GM12878 (cell line): Measurements from ENCODE around the gene RGSL1. TPM values are rescaled to one million over a fixed set of nuclear protein-coding genes. Genes with fewer than 3 reads are reported as not detected.

ENCODE experiments used
- ATAC-seq: fragments of 200-7000 bp; cut with Tn5 transposase; 3 replicates; pipeline ENCODE4 v1.9.1; 2020; ENCODE audit warnings: mild to moderate bottlenecking, moderate library complexity
- BruUV-seq: library from RNA; stranded (reverse); fragments of 400-500 nt; replicated peaks from 2 replicates; lab custom pipeline; 2021; lab: Mats Ljungman, UMichigan
- CTCF ChIA-PET: fragments of 300-600 bp; sonication (Branson Sonifier 250); formaldehyde crosslinking; extraction: SDS; loops from one replicate; lab custom pipeline; 2021; ENCODE audit warnings: inconsistent platforms; lab: Yijun Ruan, JAX
- POLR2A ChIA-PET: fragments of 350-600 bp; formaldehyde crosslinking; extraction: SDS; loops from one replicate; lab custom pipeline; 2021; ENCODE audit warnings: inconsistent platforms; lab: Charles Lee
- RAD21 ChIA-PET: fragments of 300-600 bp; sonication (Branson Sonifier 250); formaldehyde crosslinking; loops from one replicate; lab custom pipeline; 2023; ENCODE audit warnings: antibody characterized with exemption; ENCODE audit not compliant: unreplicated experiment; lab: Charles Lee
- SMC1A ChIA-PET: fragments of 300-600 bp; sonication (Branson Sonifier 250); formaldehyde crosslinking; loops from one replicate; lab custom pipeline; 2023; ENCODE audit not compliant: unreplicated experiment, uncharacterized antibody; lab: Charles Lee
- DNase-seq: peaks from one replicate; pipeline ENCODE4 v3.0.0-alpha.2; 2011; ENCODE audit warnings: low read depth, low spot score
- FAIRE-seq: peaks from 3 replicates; lab custom pipeline; 2011; peaks lifted over from hg19 to GRCh38; lab: Jason Lieb, UNC
- H2AFZ ChIP-seq: 2 replicates; pipeline ENCODE4 v1.6.0; 2011; ENCODE audit warnings: low read depth, low read length, control low read depth; ENCODE audit not compliant: control insufficient read depth
- H3K27ac ChIP-seq: 2 replicates; pipeline ENCODE4 v1.5.1; 2011; ENCODE audit warnings: control low read depth; ENCODE audit not compliant: control insufficient read depth, insufficient read depth
- H3K27me3 ChIP-seq, 2 experiments: replicated peaks in 1 of 2; 2 replicates each; pipeline versions ENCODE4 v1.6.0 to v1.6.1; 2011; ENCODE audit warnings: low read length in 1 of 2; ENCODE audit not compliant: control insufficient read depth in 2 of 2, insufficient read depth in 2 of 2
- H3K36me3 ChIP-seq, 2 experiments: 2 replicates each; pipeline ENCODE4 v1.5.1; 2011; ENCODE audit warnings: low read length in 1 of 2; ENCODE audit not compliant: control insufficient read depth in 2 of 2, insufficient read depth in 2 of 2
- H3K4me1 ChIP-seq: 2 replicates; pipeline ENCODE4 v1.6.1; 2011; ENCODE audit warnings: mild to moderate bottlenecking, low read length, moderate library complexity, mixed read lengths; ENCODE audit not compliant: control insufficient read depth, insufficient read depth
- H3K4me2 ChIP-seq: 2 replicates; pipeline ENCODE4 v1.6.0; 2011; ENCODE audit warnings: control low read depth; ENCODE audit not compliant: control insufficient read depth, insufficient read depth
- H3K4me3 ChIP-seq: fragments of 200-600 bp; sonication (generic); 2 replicates; pipeline ENCODE4 v1.5.1; 2016
- H3K79me2 ChIP-seq: 2 replicates; pipeline ENCODE4 v1.6.0; 2011; ENCODE audit warnings: low read length; ENCODE audit not compliant: control insufficient read depth, insufficient read depth
- H3K9ac ChIP-seq: 2 replicates; pipeline ENCODE4 v1.8.0; 2011; ENCODE audit warnings: low read length, control low read depth, mixed read lengths; ENCODE audit not compliant: control insufficient read depth, insufficient read depth
- H3K9me3 ChIP-seq: replicated peaks from 3 replicates; pipeline ENCODE4 v1.5.1; 2011; ENCODE audit warnings: mild to moderate bottlenecking, low read length; ENCODE audit not compliant: control insufficient read depth, insufficient read depth
- H4K20me1 ChIP-seq: 2 replicates; pipeline ENCODE4 v1.6.0; 2011; ENCODE audit not compliant: control insufficient read depth, insufficient read depth
- ATF7 ChIP-seq: fragments of 450-650 bp; IDR thresholded peaks from 2 replicates; pipeline ENCODE4 v1.6.1; 2016; ENCODE audit warnings: low read depth, mild to moderate bottlenecking
- CREB1 ChIP-seq: IDR thresholded peaks from 2 replicates; pipeline ENCODE4 v1.6.1; 2012; ENCODE audit warnings: low read depth, mild to moderate bottlenecking, inconsistent platforms
- DPF2 ChIP-seq: fragments of 450-650 bp; IDR thresholded peaks from 2 replicates; pipeline ENCODE4 v1.6.1; 2017; ENCODE audit warnings: mild to moderate bottlenecking
- SIX5 ChIP-seq: IDR thresholded peaks from 2 replicates; pipeline ENCODE4 v1.6.1; 2011; ENCODE audit warnings: mild to moderate bottlenecking, low read depth, low read length, moderate library complexity; ENCODE audit not compliant: severe bottlenecking
- ZNF384 ChIP-seq: IDR thresholded peaks from 2 replicates; pipeline ENCODE4 v1.6.1; 2012; ENCODE audit warnings: low read depth, mild to moderate bottlenecking, low read length, improper control_type of control experiment, borderline replicate concordance
- WGBS: methylation state at CpG from one replicate; pipeline ENCODE4 v1.1.6; 2016; ENCODE audit warnings: low lambda C conversion rate; ENCODE audit not compliant: insufficient replicate concordance, insufficient coverage; ENCODE audit errors: missing lambda C conversion rate; 5-methylcytosine and 5-hydroxymethylcytosine counted together
- in situ Hi-C: fragments of 300-500 bp; cut with MboI; formaldehyde crosslinking; loops from 9 replicates; pipeline ENCODE4 v1.14.3; 2018; ENCODE audit warnings: mixed read lengths
- intact Hi-C: fragments of 100-400 bp; cut with micrococcal nuclease; formaldehyde crosslinking; loops from one replicate; pipeline ENCODE4 v1.14.2; 2022; ENCODE audit not compliant: unreplicated experiment
- polyA plus RNA-seq, 11 experiments: library from polyadenylated mRNA; depleted of rRNA in 4 of 11; unstranded in 6 of 11; stranded (reverse) in 5 of 11; fragments of >200 nt; fragmentation: Nextera tagmentation in 4 of 11; fragmentation: Illumina TruSeq in 1 of 11; extraction: Ambion mirVana in 4 of 11; extraction: Trizol in 1 of 11; gene quantifications; 1 replicate in 1 of 11; 2 replicates in 10 of 11; pipeline versions ENCODE4 v1.2.1 to v1.2.3, GENCODE V29; 2011 to 2016; ENCODE audit warnings: inconsistent platforms in 2 of 11, missing spikeins in 2 of 11, low read depth in 1 of 11
- total RNA-seq, 4 experiments: library from RNA; depleted of rRNA in 3 of 4; stranded (reverse); fragments of >200 nt in 3 of 4; fragmentation: Illumina TruSeq in 1 of 4; extraction: Trizol in 1 of 4; gene quantifications; 2 replicates each; pipeline versions ENCODE4 v1.2.1 to v1.2.3, GENCODE V29; 2013 to 2021
- TF ChIP-seq, protein P1 (sequence below): fragments of 450-650 bp; IDR thresholded peaks from 2 replicates; pipeline ENCODE4 v1.6.1; 2016; ENCODE audit warnings: mild to moderate bottlenecking
- TF ChIP-seq, protein P2 (sequence below): IDR thresholded peaks from 2 replicates; pipeline ENCODE4 v1.6.1; 2011; ENCODE audit warnings: borderline replicate concordance, low read depth, mild to moderate bottlenecking, moderate library complexity, low read length; ENCODE audit not compliant: insufficient read depth, poor library complexity, severe bottlenecking

Gene RGSL1
- total and polyA plus RNA-seq, 10 of the 15 experiments (the other 5 are each of a cell fraction or from before 2014, with no cell fraction given), result 0.05 to 0.28 (median 0.27) TPM; not detected in 5

DNA sequence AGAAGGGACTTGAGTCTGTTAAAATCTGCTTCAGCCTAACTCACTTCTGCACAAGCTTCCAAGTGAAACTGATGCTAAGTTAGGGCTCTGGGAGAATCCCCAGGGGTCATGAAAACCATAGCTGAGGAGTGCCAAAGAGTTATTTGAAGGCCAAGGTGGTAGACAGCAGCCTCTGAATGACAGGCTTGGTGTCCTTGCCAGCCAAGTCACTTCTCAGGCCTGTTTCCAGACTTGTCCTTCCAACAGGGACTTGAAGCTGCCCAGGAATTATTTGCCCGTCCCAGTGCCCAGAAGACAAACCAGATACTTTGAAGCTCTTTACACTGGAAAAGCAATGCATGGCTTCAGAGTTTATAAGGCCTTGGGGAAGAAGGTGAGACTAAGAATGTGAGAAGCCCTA lies 105.5 kb downstream of the RGSL1 start:
- intact Hi-C loops, result no loop called here

More for the DNA sequence above, 105.5 kb downstream of the RGSL1 start:
- no peaks in the 10 kb centered on the region for H3K27me3 ChIP-seq
- POLR2A ChIA-PET, result interaction anchor here (0.6 kb wide), 1 partner anchor 350 kb away, joined by 3 read pairs; no protein-coding TSS in a partner anchor
- H3K36me3 ChIP-seq, result no peaks in the 10 kb centered on the region
- no peak overlapping the region for H2AFZ ChIP-seq
- no peak overlapping the region for H3K4me2 ChIP-seq
- TF ChIP-seq ZNF384 (no peak), DPF2 (no peak), SIX5 (no peak), ATF7 (no peak), CREB1 (no peak)
- TF ChIP-seq, protein P1, sequence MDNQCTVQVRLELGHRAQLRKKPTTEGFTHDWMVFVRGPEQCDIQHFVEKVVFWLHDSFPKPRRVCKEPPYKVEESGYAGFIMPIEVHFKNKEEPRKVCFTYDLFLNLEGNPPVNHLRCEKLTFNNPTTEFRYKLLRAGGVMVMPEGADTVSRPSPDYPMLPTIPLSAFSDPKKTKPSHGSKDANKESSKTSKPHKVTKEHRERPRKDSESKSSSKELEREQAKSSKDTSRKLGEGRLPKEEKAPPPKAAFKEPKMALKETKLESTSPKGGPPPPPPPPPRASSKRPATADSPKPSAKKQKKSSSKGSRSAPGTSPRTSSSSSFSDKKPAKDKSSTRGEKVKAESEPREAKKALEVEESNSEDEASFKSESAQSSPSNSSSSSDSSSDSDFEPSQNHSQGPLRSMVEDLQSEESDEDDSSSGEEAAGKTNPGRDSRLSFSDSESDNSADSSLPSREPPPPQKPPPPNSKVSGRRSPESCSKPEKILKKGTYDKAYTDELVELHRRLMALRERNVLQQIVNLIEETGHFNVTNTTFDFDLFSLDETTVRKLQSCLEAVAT, result no peak
- TF ChIP-seq, protein P2, sequence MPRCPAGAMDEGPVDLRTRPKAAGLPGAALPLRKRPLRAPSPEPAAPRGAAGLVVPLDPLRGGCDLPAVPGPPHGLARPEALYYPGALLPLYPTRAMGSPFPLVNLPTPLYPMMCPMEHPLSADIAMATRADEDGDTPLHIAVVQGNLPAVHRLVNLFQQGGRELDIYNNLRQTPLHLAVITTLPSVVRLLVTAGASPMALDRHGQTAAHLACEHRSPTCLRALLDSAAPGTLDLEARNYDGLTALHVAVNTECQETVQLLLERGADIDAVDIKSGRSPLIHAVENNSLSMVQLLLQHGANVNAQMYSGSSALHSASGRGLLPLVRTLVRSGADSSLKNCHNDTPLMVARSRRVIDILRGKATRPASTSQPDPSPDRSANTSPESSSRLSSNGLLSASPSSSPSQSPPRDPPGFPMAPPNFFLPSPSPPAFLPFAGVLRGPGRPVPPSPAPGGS, result no peak
- no peaks in the 10 kb centered on the region for H3K4me1 ChIP-seq
- no peaks in the 10 kb centered on the region; the same call in 2 of the 3 replicates for H3K9me3 ChIP-seq
- H4K20me1 ChIP-seq, result no peaks in the 10 kb centered on the region
- SMC1A ChIA-PET, result no interaction called here
- ATAC-seq (no peak), DNase-seq (no peak), FAIRE-seq (no peak)
- no peak overlapping the region for H3K9ac ChIP-seq
- no peak overlapping the region for H3K4me3 ChIP-seq
- H3K79me2 ChIP-seq, result no peaks in the 10 kb centered on the region
- CTCF ChIA-PET, result no interaction called here
- 22% methylated on average over 1 of the region's 1 CpG for WGBS
- no peak overlapping the region for H3K27ac ChIP-seq
- RAD21 ChIA-PET, result no interaction called here
- BruUV-seq, result no TSS peak
- in situ Hi-C loops, result no loop called here
